ENCODE results near the gene PDGFB. TPM values are rescaled to one million over a fixed set of nuclear protein-coding genes. Genes with fewer than 3 reads are reported as not detected.
A peak's percentile ranks its signal among the peaks of the same experiment; 100 is the strongest.

The PDGFB gene
- total RNA-seq, 1 experiment from 2014 or later: 9.2 TPM

GRCh38 chr22:39179841-39180335 is 64.9 kb downstream of the PDGFB start:
- peak; percentile 9; the same call in 1 of the 2 replicates for ATAC-seq
- no peak for TF ChIP-seq ZMAT4 (CRISPR knock-in tag; IDR thresholded peaks at IDR 0.05)
- TF ChIP-seq, protein P1, sequence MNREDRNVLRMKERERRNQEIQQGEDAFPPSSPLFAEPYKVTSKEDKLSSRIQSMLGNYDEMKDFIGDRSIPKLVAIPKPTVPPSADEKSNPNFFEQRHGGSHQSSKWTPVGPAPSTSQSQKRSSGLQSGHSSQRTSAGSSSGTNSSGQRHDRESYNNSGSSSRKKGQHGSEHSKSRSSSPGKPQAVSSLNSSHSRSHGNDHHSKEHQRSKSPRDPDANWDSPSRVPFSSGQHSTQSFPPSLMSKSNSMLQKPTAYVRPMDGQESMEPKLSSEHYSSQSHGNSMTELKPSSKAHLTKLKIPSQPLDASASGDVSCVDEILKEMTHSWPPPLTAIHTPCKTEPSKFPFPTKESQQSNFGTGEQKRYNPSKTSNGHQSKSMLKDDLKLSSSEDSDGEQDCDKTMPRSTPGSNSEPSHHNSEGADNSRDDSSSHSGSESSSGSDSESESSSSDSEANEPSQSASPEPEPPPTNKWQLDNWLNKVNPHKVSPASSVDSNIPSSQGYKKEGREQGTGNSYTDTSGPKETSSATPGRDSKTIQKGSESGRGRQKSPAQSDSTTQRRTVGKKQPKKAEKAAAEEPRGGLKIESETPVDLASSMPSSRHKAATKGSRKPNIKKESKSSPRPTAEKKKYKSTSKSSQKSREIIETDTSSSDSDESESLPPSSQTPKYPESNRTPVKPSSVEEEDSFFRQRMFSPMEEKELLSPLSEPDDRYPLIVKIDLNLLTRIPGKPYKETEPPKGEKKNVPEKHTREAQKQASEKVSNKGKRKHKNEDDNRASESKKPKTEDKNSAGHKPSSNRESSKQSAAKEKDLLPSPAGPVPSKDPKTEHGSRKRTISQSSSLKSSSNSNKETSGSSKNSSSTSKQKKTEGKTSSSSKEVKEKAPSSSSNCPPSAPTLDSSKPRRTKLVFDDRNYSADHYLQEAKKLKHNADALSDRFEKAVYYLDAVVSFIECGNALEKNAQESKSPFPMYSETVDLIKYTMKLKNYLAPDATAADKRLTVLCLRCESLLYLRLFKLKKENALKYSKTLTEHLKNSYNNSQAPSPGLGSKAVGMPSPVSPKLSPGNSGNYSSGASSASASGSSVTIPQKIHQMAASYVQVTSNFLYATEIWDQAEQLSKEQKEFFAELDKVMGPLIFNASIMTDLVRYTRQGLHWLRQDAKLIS (CRISPR knock-in tag; IDR thresholded peaks at IDR 0.05; ENCODE audit: borderline replicate concordance): no peak
- TF ChIP-seq FOXK1 (CRISPR knock-in tag; IDR thresholded peaks at IDR 0.05): no peak
- TF ChIP-seq NR1H2 (CRISPR knock-in tag; IDR thresholded peaks at IDR 0.05): no peak
- Mint-ChIP-seq H3K27me3 (ENCODE audit: low read depth) (no peaks in the 10 kb centered on the region; the same call in none of the 2 replicates), H3K4me3 (no peak overlapping the region), H3K27ac (peak overlapping the region; percentile 92), H3K4me1 (peaks cover 64% of the 10 kb centered on the region), H3K9me3 (peaks cover 6% of the 10 kb centered on the region), H3K36me3 (no peaks in the 10 kb centered on the region; the same call in 1 of the 2 replicates)
- ChIA-PET CTCF (interaction anchor here (0.7 to 1.9 kb wide), 11 partner anchors 9 to 131 kb away, joined by 3 to 17 read pairs (median 4); no protein-coding TSS in a partner anchor), POLR2A (interaction anchor here (0.8 to 1.7 kb wide), 7 partner anchors 12 to 140 kb away, joined by 3 to 10 read pairs (median 4); no protein-coding TSS in a partner anchor)
- DNase-seq (ENCODE audit: low spot score): no peak

GRCh38 chr22:39179401-39179827 is 65.4 kb downstream of the PDGFB start:
- Mint-ChIP-seq H3K36me3 (no peaks in the 10 kb centered on the region; the same call in 1 of the 2 replicates), H3K27ac (peak overlapping the region; percentile 92), H3K9me3 (peaks cover 6% of the 10 kb centered on the region), H3K4me3 (no peak overlapping the region), H3K4me1 (peaks cover 69% of the 10 kb centered on the region), H3K27me3 (ENCODE audit: low read depth) (no peaks in the 10 kb centered on the region; the same call in none of the 2 replicates)
- ATAC-seq (peak; percentile 43), DNase-seq (ENCODE audit: low spot score) (peak; percentile 53)
- ChIA-PET POLR2A (interaction anchor here (0.6 to 1.7 kb wide), 7 partner anchors 12 to 141 kb away, joined by 3 to 10 read pairs (median 4); no protein-coding TSS in a partner anchor), CTCF (interaction anchor here (0.7 to 1.9 kb wide), 11 partner anchors 9 to 132 kb away, joined by 3 to 17 read pairs (median 4); no protein-coding TSS in a partner anchor)
- no peak for TF ChIP-seq EMX1 (CRISPR knock-in tag; IDR thresholded peaks at IDR 0.05)
- TF ChIP-seq ZNF671 (CRISPR knock-in tag; IDR thresholded peaks at IDR 0.05): no peak
- no peak for TF ChIP-seq TEAD1 (CRISPR knock-in tag; IDR thresholded peaks at IDR 0.05)
- TF ChIP-seq, protein P2, sequence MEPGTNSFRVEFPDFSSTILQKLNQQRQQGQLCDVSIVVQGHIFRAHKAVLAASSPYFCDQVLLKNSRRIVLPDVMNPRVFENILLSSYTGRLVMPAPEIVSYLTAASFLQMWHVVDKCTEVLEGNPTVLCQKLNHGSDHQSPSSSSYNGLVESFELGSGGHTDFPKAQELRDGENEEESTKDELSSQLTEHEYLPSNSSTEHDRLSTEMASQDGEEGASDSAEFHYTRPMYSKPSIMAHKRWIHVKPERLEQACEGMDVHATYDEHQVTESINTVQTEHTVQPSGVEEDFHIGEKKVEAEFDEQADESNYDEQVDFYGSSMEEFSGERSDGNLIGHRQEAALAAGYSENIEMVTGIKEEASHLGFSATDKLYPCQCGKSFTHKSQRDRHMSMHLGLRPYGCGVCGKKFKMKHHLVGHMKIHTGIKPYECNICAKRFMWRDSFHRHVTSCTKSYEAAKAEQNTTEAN (CRISPR knock-in tag; IDR thresholded peaks at IDR 0.05): no peak
- no peak for TF ChIP-seq TCF7 (CRISPR knock-in tag; IDR thresholded peaks at IDR 0.05; ENCODE audit: low read depth)
- no peak for TF ChIP-seq GTF2I (CRISPR knock-in tag; conservative IDR thresholded peaks at IDR 0.05)
- TF ChIP-seq ATF1 (CRISPR knock-in tag; IDR thresholded peaks at IDR 0.05): no peak
- no peak for TF ChIP-seq ESRRA (CRISPR knock-in tag; IDR thresholded peaks at IDR 0.05; ENCODE audit: borderline replicate concordance)

- POLR2A ChIA-PET: interaction anchor here (0.6 to 1.7 kb wide), 3 partner anchors 30 to 128 kb away, joined by 3 to 10 read pairs (median 4); no protein-coding TSS in a partner anchor
- Mint-ChIP-seq H3K4me1 (peaks cover 73% of the 10 kb centered on the region), H3K27ac (peak overlapping the region; percentile 92), H3K4me3 (no peak overlapping the region), H3K27me3 (ENCODE audit: low read depth) (no peaks in the 10 kb centered on the region; the same call in none of the 2 replicates), H3K9me3 (peaks cover 6% of the 10 kb centered on the region), H3K36me3 (no peaks in the 10 kb centered on the region; the same call in 1 of the 2 replicates)
- ATAC-seq (no peak), DNase-seq (ENCODE audit: low spot score) (no peak)
- CTCF ChIA-PET: interaction anchor here (1.1 to 1.9 kb wide), 8 partner anchors 8 to 130 kb away, joined by 3 to 17 read pairs (median 4); no protein-coding TSS in a partner anchor
- peak; percentile 64; the same call in 1 of the 2 replicates for TF ChIP-seq ZNF121 (CRISPR knock-in tag; IDR thresholded peaks at IDR 0.05)
- no peak for TF ChIP-seq ZNF281 (CRISPR knock-in tag; IDR thresholded peaks at IDR 0.05)
Measured at GRCh38 chr22:39178206-39179111, 66.3 kb downstream of the PDGFB start.

All from WTC11 (cell line).